ENCODE measurements around the gene CHCHD10.

The CHCHD10 gene

GRCh38 chr22:23787600-23787896, 19.8 kb upstream of the CHCHD10 start:
- no peak for DNase-seq

GRCh38 chr22:23786752-23787599, 19.2 kb upstream of the CHCHD10 start, which contains the start of gene SMARCB1:
Gene SMARCB1 (plus strand): TSS chr22:23786966. CDS start chr22:23787170, 204 bp downstream.
- peak; percentile 82 for DNase-seq

DNA sequence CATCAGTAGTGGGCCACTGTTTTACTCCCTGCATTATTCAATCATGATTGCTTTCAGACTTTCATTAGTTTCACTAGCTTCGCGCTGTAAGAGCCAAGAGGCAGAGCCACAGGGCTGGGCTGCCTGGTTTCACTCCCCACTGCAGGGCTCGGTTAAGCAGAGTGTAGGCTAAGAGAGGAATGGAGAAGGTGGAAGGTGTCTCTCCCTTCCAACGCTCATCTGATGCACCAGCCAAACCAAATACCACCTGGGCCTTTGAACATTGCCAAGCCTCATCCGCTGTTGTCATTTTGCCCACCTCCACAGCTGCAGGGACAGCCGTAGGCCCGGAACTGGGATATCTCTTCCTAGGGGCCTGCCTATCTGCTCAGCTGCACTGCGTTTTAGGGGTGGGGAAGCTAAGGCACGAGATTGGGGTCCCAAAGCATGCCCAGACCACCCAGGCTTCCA, 18.5 kb upstream of the CHCHD10 start:
- DNase-seq = no peak

DNA sequence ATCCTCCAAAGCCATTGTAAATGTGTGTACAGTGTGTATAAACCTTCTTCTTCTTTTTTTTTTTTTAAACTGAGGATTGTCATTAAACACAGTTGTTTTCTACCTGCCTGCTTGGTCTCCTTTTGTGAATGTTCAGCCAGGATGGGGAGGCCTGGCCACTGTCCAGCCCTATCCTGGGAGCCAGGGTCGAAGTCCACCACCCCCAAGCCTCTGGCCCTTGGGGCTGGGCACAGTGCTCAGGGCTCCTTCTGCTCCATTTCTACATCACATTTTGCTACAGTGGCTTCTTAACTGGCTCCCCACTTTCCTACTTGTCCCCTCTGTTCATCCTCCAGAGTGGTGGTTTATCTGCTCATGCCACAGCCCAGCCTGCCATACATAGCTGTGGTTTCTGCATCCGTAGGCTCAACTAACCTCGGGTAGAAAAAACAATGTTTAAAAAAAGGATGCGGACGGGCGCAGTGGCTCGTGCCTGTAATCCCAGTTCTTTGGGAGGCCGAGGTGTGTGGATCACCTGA, 16.5 kb upstream of the CHCHD10 start:
- DNase-seq = no peak

DNA sequence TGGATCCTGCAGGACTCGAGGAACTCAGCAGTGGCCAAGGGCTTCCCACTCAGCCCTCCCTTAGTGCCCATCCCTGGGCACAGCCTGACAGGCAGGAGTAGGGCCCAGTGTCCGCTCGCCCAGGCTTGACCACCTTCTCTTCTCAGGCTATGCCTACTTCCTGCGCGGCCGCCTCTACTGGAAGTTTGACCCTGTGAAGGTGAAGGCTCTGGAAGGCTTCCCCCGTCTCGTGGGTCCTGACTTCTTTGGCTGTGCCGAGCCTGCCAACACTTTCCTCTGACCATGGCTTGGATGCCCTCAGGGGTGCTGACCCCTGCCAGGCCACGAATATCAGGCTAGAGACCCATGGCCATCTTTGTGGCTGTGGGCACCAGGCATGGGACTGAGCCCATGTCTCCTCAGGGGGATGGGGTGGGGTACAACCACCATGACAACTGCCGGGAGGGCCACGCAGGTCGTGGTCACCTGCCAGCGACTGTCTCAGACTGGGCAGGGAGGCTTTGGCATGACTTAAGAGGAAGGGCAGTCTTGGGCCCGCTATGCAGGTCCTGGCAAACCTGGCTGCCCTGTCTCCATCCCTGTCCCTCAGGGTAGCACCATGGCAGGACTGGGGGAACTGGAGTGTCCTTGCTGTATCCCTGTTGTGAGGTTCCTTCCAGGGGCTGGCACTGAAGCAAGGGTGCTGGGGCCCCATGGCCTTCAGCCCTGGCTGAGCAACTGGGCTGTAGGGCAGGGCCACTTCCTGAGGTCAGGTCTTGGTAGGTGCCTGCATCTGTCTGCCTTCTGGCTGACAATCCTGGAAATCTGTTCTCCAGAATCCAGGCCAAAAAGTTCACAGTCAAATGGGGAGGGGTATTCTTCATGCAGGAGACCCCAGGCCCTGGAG, 15.7 kb upstream of the CHCHD10 start:
- DNase-seq = no peak

DNA sequence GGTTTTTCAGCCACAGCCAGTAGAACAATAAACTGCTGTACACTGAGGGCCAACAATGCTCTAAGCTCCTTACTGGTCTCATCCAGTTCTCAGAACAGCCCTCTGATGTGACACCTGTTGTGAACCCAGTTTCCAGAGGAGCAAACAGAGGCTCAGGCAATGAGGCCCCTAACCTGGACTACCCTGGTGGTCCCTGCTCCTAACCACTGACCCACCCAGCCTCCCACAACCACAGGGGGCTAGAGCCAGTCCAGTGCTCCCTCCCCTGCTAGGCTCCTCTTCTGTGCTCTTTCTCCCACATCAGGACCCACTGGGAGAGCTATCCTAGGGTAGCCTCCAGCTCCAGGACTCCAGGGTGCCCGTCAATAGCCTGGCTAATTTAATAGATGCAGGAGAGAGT, 14.9 kb upstream of the CHCHD10 start:
- no peak for DNase-seq

GRCh38 chr22:23782252-23782651, 14.5 kb upstream of the CHCHD10 start:
- no peak for DNase-seq

- DNase-seq = no peak
These were observed 13.9 kb upstream of the CHCHD10 start for GRCh38 chr22:23781511-23782183.

GRCh38 chr22:23781065-23781464, 13.3 kb upstream of the CHCHD10 start:
- DNase-seq = no peak

DNA sequence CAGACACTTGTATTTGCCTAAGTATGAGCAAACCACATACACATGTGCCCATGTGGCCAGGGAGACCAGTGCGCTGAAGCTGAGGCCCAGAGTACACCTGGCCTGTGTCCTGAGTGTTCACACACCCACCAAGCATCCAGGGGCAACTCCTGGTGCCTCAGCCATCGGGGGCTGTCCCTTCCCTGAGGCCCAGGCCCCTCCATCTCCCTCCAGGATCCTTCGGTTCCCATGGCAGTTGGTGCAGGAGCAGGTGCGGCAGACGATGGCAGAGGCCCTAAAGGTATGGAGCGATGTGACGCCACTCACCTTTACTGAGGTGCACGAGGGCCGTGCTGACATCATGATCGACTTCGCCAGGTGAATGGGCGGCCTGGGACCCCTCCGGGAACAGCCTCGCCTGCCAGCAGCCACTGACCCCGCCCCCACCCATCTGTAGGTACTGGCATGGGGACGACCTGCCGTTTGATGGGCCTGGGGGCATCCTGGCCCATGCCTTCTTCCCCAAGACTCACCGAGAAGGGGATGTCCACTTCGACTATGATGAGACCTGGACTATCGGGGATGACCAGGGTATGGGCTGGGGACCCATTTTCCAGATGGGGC, 12.5 kb upstream of the CHCHD10 start:
- DNase-seq = no peak

- no peak for DNase-seq
These were observed 12.0 kb upstream of the CHCHD10 start for GRCh38 chr22:23779731-23780130.

DNA sequence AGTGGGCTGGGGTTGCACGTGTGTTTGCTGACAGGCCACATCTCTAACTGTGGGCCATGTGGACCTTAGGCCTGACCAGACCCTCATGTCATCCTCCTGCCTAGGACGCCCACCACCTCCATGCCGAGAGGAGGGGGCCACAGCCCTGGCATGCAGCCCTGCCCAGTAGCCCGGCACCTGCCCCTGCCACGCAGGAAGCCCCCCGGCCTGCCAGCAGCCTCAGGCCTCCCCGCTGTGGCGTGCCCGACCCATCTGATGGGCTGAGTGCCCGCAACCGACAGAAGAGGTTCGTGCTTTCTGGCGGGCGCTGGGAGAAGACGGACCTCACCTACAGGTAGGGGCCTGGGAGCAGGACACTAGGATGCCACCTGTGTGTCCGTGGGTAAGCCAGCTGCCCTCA, 11.3 kb upstream of the CHCHD10 start:
- DNase-seq = no peak

DNA sequence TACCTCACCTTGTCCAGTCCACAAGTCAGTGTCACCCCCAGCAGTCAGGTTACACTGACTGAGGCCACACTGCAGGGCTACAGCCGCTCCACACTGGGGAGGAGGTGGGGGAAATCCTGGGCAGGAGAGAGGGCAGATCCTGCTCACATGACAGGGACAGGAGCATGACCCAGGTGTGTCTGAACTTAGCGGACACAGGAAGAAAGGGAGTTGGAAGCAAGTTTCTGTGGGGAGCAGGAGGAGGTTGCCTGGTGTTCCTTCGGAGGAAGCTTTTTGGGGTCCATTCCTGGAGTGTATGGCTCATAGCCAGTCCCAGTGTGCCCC, 10.8 kb upstream of the CHCHD10 start:
- DNase-seq = no peak

DNA sequence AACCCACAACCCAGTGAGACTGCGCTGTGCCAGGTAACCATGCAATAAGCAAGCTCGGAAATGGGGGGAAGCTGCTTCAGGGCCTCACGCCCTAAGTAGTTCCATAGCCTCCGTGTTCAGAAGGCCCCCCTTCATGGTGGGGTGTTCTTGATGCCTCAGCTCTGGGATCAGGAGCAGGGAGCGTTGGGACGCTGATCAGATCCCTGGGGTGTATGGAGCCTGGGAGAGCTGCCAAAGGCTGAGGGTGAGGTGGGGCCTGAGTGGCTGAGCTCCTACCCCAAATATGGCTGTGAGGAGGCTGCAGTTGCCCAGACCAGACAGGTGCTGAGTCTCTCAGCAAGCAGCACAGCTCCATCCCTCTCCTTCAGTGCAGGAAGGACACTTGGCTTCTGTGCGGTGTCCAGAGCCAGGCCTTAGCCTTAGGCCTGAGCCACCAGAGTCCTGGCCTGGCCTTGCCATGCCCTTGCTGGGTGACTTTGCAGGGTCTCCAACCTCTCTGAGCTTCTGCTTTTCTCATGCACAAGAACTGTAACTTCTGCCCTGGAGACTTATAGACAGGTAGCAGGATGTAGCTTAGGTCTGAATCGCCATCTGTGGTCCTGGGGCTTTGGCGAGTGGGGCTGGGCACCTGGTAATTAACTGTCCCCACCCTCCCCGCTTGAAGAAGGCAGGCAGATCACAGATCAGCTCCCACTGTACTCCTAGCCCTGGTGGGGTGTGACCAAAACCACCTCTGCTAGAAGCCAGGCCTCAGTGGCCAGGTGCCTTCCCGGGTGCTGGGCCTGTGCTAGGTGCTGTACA, 10.2 kb upstream of the CHCHD10 start:
- peak; percentile 91 for DNase-seq

DNA sequence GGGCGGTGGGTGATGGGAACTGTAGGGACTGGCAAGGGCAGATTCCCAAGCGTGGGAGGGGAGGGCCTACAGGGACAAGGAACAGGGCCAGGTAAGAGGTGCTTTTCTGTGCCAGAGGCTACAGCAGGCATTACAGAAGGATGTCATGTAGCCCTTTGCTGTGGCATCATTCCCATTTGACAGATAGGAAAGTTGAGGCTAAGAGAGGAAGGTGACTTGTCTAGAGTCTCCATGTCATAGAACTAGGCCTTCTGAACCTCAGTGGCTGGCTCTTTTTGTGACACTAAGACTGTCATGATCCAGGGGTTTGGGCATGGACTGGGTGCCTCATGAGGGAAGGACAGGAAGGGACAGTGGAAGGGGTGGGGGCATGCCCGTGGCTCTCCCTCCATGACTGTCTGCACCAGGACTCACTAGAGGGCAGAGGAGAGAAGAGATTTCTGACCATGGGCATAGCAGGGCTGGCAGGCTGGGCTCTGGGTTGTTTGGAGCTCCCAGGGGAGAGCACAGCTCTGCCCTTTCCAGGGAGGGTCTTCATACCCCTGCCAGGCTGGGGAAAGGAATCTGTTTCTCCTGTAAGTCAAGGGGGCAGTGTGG, 8.1 kb upstream of the CHCHD10 start:
- DNase-seq = no peak

GRCh38 chr22:23774922-23775436, 7.2 kb upstream of the CHCHD10 start:
- no peak for DNase-seq

GRCh38 chr22:23774114-23774921, 6.5 kb upstream of the CHCHD10 start:
- DNase-seq = no peak

- DNase-seq = no peak
These were observed 5.8 kb upstream of the CHCHD10 start for GRCh38 chr22:23773483-23774113.

- peak; percentile 58 for DNase-seq
These were observed 5.1 kb upstream of the CHCHD10 start, which contains the start of gene MMP11 for GRCh38 chr22:23772649-23773473. Gene MMP11 (plus strand): TSS chr22:23772849. CDS start chr22:23772871, 22 bp downstream.

All from NCI-H2171 treated with DMSO at 0.1 percent for 48 hours (cell line).